H9 (cell line): ENCODE data around the gene LGALS7. TPM values are rescaled to one million over a fixed set of nuclear protein-coding genes. Genes with fewer than 3 reads are reported as not detected.

Source experiments
- DNase-seq: peaks from one replicate; pipeline ENCODE4 v3.0.0-alpha.2; 2017
- H2AFZ ChIP-seq: one replicate; pipeline ENCODE4 v1.6.1; 2013; ENCODE audit warnings: mild to moderate bottlenecking, low read length, control low read depth, moderate library complexity
- H2AK5ac ChIP-seq: 2 replicates; pipeline ENCODE4 v1.6.1; 2013; ENCODE audit warnings: low read length, control low read depth, mixed read lengths; ENCODE audit not compliant: insufficient read length
- H2BK120ac ChIP-seq: one replicate; pipeline ENCODE4 v1.6.1; 2013; ENCODE audit warnings: low read depth, mild to moderate bottlenecking, low read length, control low read depth, inconsistent platforms; ENCODE audit not compliant: poor library complexity, severe bottlenecking
- H2BK12ac ChIP-seq: 2 replicates; pipeline ENCODE4 v1.6.1; 2013; ENCODE audit warnings: low read length, control low read depth, mixed read lengths, low read depth; ENCODE audit not compliant: insufficient read length
- H2BK15ac ChIP-seq: 2 replicates; pipeline ENCODE4 v1.6.1; 2013; ENCODE audit warnings: low read depth, low read length, control low read depth
- H2BK20ac ChIP-seq: one replicate; pipeline ENCODE4 v1.6.1; 2013; ENCODE audit warnings: low read depth, mild to moderate bottlenecking, low read length, control low read depth, inconsistent platforms; ENCODE audit not compliant: poor library complexity, severe bottlenecking
- H2BK5ac ChIP-seq: 2 replicates; pipeline ENCODE4 v1.6.1; 2013; ENCODE audit warnings: low read length, control low read depth, mixed read lengths; ENCODE audit not compliant: insufficient read length
- H3K14ac ChIP-seq: 2 replicates; pipeline ENCODE4 v1.6.1; 2013; ENCODE audit warnings: low read length, control low read depth; ENCODE audit not compliant: insufficient read depth
- H3K18ac ChIP-seq: 2 replicates; pipeline ENCODE4 v1.6.1; 2013; ENCODE audit warnings: low read depth, mild to moderate bottlenecking, mixed read lengths, low read length, control low read depth; ENCODE audit not compliant: insufficient read length
- H3K23ac ChIP-seq: 2 replicates; pipeline ENCODE4 v1.6.1; 2013; ENCODE audit warnings: low read length, control low read depth, mixed read lengths, low read depth; ENCODE audit not compliant: insufficient read length
- H3K23me2 ChIP-seq: 2 replicates; pipeline ENCODE4 v1.6.1; 2013; ENCODE audit warnings: low read depth, mild to moderate bottlenecking, mixed read lengths, low read length, control low read depth; ENCODE audit not compliant: insufficient read length, poor library complexity, severe bottlenecking
- H3K27ac ChIP-seq: 2 replicates; pipeline ENCODE4 v1.5.1; 2013; ENCODE audit warnings: low read length, control low read depth, mixed read lengths, low read depth; ENCODE audit not compliant: insufficient read length
- H3K27me3 ChIP-seq: 2 replicates; pipeline ENCODE4 v1.6.1; 2013; ENCODE audit warnings: low read length, control low read depth, inconsistent platforms; ENCODE audit not compliant: insufficient read depth
- H3K4ac ChIP-seq: 2 replicates; pipeline ENCODE4 v1.6.1; 2013; ENCODE audit warnings: low read depth, mild to moderate bottlenecking, control low read depth, inconsistent platforms, low read length, moderate library complexity
- H3K4me1 ChIP-seq: 2 replicates; pipeline ENCODE4 v1.6.1; 2013; ENCODE audit warnings: low read length, control low read depth, inconsistent platforms; ENCODE audit not compliant: insufficient read depth
- H3K4me2 ChIP-seq: 2 replicates; pipeline ENCODE4 v1.6.1; 2013; ENCODE audit warnings: low read length, control low read depth, mixed read lengths; ENCODE audit not compliant: insufficient read length, insufficient read depth
- H3K56ac ChIP-seq: 2 replicates; pipeline ENCODE4 v1.6.1; 2013; ENCODE audit warnings: low read depth, mild to moderate bottlenecking, mixed read lengths, low read length, control low read depth; ENCODE audit not compliant: insufficient read length
- H3K79me1 ChIP-seq: 2 replicates; pipeline ENCODE4 v1.6.1; 2013; ENCODE audit warnings: low read depth, mild to moderate bottlenecking, moderate library complexity, low read length, control low read depth, inconsistent platforms; ENCODE audit not compliant: insufficient read depth, poor library complexity, severe bottlenecking
- H3K79me2 ChIP-seq: 2 replicates; pipeline ENCODE4 v1.6.1; 2013; ENCODE audit warnings: low read length, control low read depth, inconsistent platforms; ENCODE audit not compliant: insufficient read depth
- H3K9ac ChIP-seq: 2 replicates; pipeline ENCODE4 v1.6.1; 2013; ENCODE audit warnings: low read length, control low read depth, mixed read lengths; ENCODE audit not compliant: insufficient read length; ENCODE audit errors: extremely low read depth
- H3K9me3 ChIP-seq: one replicate; pipeline ENCODE4 v1.6.1; 2013; ENCODE audit warnings: low read depth, low read length, inconsistent platforms; ENCODE audit not compliant: control insufficient read depth
- H3T11ph ChIP-seq: one replicate; pipeline ENCODE4 v1.6.1; 2013; ENCODE audit warnings: mild to moderate bottlenecking, low read length, control low read depth, inconsistent platforms
- H4K20me1 ChIP-seq: one replicate; pipeline ENCODE4 v1.6.1; 2013; ENCODE audit not compliant: control insufficient read depth, insufficient read length, insufficient read depth
- H4K5ac ChIP-seq: 2 replicates; pipeline ENCODE4 v1.6.1; 2013; ENCODE audit warnings: low read depth, mild to moderate bottlenecking, mixed read lengths, low read length, control low read depth; ENCODE audit not compliant: insufficient read length
- H4K8ac ChIP-seq: replicated peaks from 2 replicates; pipeline ENCODE4 v1.6.1; 2013; ENCODE audit warnings: low read length, control low read depth, mixed read lengths, low read depth; ENCODE audit not compliant: insufficient read length
- H4K91ac ChIP-seq: 2 replicates; pipeline ENCODE4 v1.6.1; 2013; ENCODE audit warnings: low read depth, mild to moderate bottlenecking, moderate library complexity, mixed read lengths, low read length, control low read depth; ENCODE audit not compliant: insufficient read length
- H3K27ac Mint-ChIP-seq, 3 experiments: 2 replicates in 2 of 3; 3 replicates in 1 of 3; pipeline ENCODE4 v1.8.0; 2020 to 2021; ENCODE audit warnings: mixed read lengths in 3 of 3, mild to moderate bottlenecking in 1 of 3, moderate library complexity in 1 of 3
- H3K27me3 Mint-ChIP-seq: 2 replicates; pipeline ENCODE4 v1.8.0; 2021; ENCODE audit warnings: low read depth, mild to moderate bottlenecking, moderate library complexity, mixed read lengths
- H3K36me3 Mint-ChIP-seq, 3 experiments: 2 replicates in 2 of 3; 3 replicates in 1 of 3; pipeline ENCODE4 v1.8.0; 2020 to 2021; ENCODE audit warnings: low read depth in 3 of 3, mixed read lengths in 3 of 3; ENCODE audit not compliant: insufficient read depth in 1 of 3
- H3K4me1 Mint-ChIP-seq, 2 experiments: 2 replicates each; pipeline ENCODE4 v1.8.0; 2020; ENCODE audit warnings: mixed read lengths in 2 of 2
- H3K4me3 Mint-ChIP-seq, 2 experiments: 2 replicates in 1 of 2; 3 replicates in 1 of 2; pipeline ENCODE4 v1.8.0; 2020 to 2021; ENCODE audit warnings: mild to moderate bottlenecking in 2 of 2, mixed read lengths in 2 of 2, moderate library complexity in 1 of 2
- H3K9me3 Mint-ChIP-seq, 2 experiments: 2 replicates in 1 of 2; 3 replicates in 1 of 2; pipeline ENCODE4 v1.8.0; 2020; ENCODE audit warnings: mild to moderate bottlenecking in 2 of 2, mixed read lengths in 2 of 2, moderate library complexity in 1 of 2
- WGBS: extraction: QIAGEN DNeasy Blood & Tissue Kit; methylation state at CpG from one replicate; pipeline ENCODE4 v1.1.7; 2013; ENCODE audit warnings: missing lambda C conversion rate, low lambda C conversion rate, mixed read lengths; ENCODE audit not compliant: insufficient read length; ENCODE audit errors: extremely low coverage; 5-methylcytosine and 5-hydroxymethylcytosine counted together
- total RNA-seq: library from RNA; stranded (reverse); gene quantifications from 2 replicates; pipeline ENCODE4 v1.2.1, GENCODE V29; 2021
- TF ChIP-seq, protein P1 (sequence below): fragments of 200-600 bp; sonication (generic); conservative IDR thresholded peaks from 3 replicates; pipeline ENCODE4 v1.8.0; 2021; ENCODE audit warnings: antibody characterized with exemption, mild to moderate bottlenecking

LGALS7 gene
- total RNA-seq, 1 experiment from 2014 or later, result not detected

DNA sequence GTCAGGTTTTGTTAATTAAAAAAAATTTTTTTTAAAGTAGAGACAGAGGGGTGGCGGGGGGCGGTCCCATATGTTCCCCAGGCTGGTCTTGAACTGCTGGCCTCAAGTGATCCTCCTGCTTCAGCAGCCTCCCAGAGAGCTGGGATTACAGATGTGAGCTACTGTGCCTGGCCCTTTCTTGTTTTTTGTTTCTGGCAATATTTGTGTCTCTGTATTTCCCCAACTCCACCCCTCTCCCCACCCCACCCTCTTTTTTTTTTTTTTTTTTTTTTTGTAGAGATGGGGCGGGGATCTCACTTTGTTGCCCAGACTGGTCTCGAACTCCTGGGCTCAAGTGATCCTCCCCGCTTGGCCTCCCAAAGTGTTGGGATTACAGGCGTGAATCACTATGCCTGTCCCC is 28.4 kb downstream of the LGALS7 start:
- H2AK5ac ChIP-seq, result no peak overlapping the region
- no peak overlapping the region for H2BK12ac ChIP-seq
- TF ChIP-seq, protein P1, sequence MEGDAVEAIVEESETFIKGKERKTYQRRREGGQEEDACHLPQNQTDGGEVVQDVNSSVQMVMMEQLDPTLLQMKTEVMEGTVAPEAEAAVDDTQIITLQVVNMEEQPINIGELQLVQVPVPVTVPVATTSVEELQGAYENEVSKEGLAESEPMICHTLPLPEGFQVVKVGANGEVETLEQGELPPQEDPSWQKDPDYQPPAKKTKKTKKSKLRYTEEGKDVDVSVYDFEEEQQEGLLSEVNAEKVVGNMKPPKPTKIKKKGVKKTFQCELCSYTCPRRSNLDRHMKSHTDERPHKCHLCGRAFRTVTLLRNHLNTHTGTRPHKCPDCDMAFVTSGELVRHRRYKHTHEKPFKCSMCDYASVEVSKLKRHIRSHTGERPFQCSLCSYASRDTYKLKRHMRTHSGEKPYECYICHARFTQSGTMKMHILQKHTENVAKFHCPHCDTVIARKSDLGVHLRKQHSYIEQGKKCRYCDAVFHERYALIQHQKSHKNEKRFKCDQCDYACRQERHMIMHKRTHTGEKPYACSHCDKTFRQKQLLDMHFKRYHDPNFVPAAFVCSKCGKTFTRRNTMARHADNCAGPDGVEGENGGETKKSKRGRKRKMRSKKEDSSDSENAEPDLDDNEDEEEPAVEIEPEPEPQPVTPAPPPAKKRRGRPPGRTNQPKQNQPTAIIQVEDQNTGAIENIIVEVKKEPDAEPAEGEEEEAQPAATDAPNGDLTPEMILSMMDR, result no peak
- H4K20me1 ChIP-seq, result no peaks in the 10 kb centered on the region
- H3K27me3 ChIP-seq, result no peaks in the 10 kb centered on the region; the same call in 1 of the 2 replicates
- no peak overlapping the region for H4K8ac ChIP-seq
- no peaks in the 10 kb centered on the region for H3K23me2 ChIP-seq
- H4K5ac ChIP-seq, result no peak overlapping the region
- no peak overlapping the region for H3K4ac ChIP-seq
- Mint-ChIP-seq H3K4me1 (peaks cover 0 to 5% of the 10 kb centered on the region in 2 experiments; a peak in 1 of 4 replicates), H3K27ac (no peak overlapping the region), H3K27me3 (peaks cover 20% of the 10 kb centered on the region), H3K9me3 (no peaks in the 10 kb centered on the region; a peak in 1 of 5 replicates), H3K4me3 (no peak overlapping the region), H3K36me3 (peaks cover 0 to 2% (median 0%) of the 10 kb centered on the region in 3 experiments; a peak in 1 of 7 replicates)
- no peak overlapping the region for H2BK20ac ChIP-seq
- no peak overlapping the region for H3T11ph ChIP-seq
- no peak for DNase-seq
- no peak overlapping the region for H4K91ac ChIP-seq
- WGBS, result no CpG with 5 or more reads among the region's 6 CpGs
- no peak overlapping the region for H3K56ac ChIP-seq
- H3K18ac ChIP-seq, result no peak overlapping the region
- H3K4me2 ChIP-seq, result no peak overlapping the region
- H2BK5ac ChIP-seq, result no peak overlapping the region
- H2AFZ ChIP-seq, result no peak overlapping the region
- H3K4me1 ChIP-seq, result no peaks in the 10 kb centered on the region
- H2BK15ac ChIP-seq, result no peak overlapping the region
- no peaks in the 10 kb centered on the region for H3K79me2 ChIP-seq
- no peak overlapping the region for H3K14ac ChIP-seq
- no peak overlapping the region for H3K27ac ChIP-seq
- no peaks in the 10 kb centered on the region for H3K79me1 ChIP-seq
- H3K9me3 ChIP-seq, result no peaks in the 10 kb centered on the region
- H3K9ac ChIP-seq, result no peak overlapping the region
- H3K23ac ChIP-seq, result no peak overlapping the region
- H2BK120ac ChIP-seq, result no peak overlapping the region
